ENCODE measurements around the gene PTPRR. TPM values are rescaled to one million over a fixed set of nuclear protein-coding genes. Genes with fewer than 3 reads are reported as not detected.

The PTPRR gene
- total RNA-seq, 1 experiment from 2014 or later: 0.46 TPM

DNA sequence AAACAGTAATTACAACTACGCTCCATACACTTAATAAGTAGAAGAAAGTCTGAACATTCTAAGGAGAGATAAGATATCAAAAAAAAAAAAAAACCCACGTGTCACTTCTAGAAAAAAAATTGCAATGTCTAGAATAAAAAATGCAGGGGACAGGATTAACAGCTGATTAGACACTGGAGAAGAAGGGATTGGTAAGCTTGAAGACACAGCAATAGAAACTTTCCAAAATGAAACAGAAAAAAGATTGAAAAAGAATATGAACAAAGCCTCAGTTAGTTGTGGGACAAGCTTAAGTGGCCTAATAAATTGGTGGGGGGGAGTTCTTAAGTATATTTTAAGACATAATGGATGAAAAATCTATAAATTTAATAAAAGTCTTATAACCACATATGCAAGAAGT lies 105.5 kb downstream of the PTPRR start (continued):
- TF ChIP-seq, protein P1, sequence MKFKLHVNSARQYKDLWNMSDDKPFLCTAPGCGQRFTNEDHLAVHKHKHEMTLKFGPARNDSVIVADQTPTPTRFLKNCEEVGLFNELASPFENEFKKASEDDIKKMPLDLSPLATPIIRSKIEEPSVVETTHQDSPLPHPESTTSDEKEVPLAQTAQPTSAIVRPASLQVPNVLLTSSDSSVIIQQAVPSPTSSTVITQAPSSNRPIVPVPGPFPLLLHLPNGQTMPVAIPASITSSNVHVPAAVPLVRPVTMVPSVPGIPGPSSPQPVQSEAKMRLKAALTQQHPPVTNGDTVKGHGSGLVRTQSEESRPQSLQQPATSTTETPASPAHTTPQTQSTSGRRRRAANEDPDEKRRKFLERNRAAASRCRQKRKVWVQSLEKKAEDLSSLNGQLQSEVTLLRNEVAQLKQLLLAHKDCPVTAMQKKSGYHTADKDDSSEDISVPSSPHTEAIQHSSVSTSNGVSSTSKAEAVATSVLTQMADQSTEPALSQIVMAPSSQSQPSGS (CRISPR knock-in tag; IDR thresholded peaks at IDR 0.05; ENCODE audit: borderline replicate concordance, low read depth): no peak
- TF ChIP-seq ELF4 (CRISPR knock-in tag; IDR thresholded peaks at IDR 0.05; ENCODE audit: low read depth): no peak
- TF ChIP-seq TEAD4 (CRISPR knock-in tag; IDR thresholded peaks at IDR 0.05): no peak

DNA sequence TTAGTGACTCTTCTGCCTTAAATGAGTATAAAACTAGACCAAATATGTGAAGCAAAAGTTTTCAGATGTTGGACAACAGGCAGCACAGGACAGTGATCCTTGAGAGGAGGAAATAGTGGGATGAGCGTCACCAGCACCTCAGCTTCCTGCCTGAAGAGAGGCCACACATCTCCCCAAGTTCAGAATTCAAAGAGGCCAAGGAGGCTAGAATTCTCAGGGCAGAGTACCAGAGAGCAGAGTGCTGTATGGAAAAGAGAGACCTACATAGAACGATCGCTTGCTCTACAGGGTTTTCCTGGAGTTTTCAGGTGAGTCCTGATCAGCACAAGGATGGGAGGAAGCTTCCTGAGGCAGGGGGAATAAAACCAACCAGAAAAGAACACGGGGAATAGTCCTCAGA lies 107.0 kb downstream of the PTPRR start:
- ATAC-seq: no peak
- Mint-ChIP-seq H3K4me1 (peaks cover 42% of the 10 kb centered on the region), H3K36me3 (peaks cover 8% of the 10 kb centered on the region), H3K27ac (no peak overlapping the region), H3K27me3 (ENCODE audit: low read depth) (no peaks in the 10 kb centered on the region; the same call in 1 of the 2 replicates), H3K4me3 (no peak overlapping the region), H3K9me3 (peaks cover 20% of the 10 kb centered on the region)
- no peak for DNase-seq (ENCODE audit: low spot score)
- POLR2A ChIA-PET: no interaction called here
- CTCF ChIA-PET: interaction anchor here (1.1 kb wide), 1 partner anchor 10 kb away, joined by 3 read pairs; no protein-coding TSS in a partner anchor
- TF ChIP-seq NR3C1 (CRISPR knock-in tag; conservative IDR thresholded peaks at IDR 0.05; ENCODE audit: low read depth): no peak
- TF ChIP-seq JUN (CRISPR knock-in tag; IDR thresholded peaks at IDR 0.05): no peak

DNA sequence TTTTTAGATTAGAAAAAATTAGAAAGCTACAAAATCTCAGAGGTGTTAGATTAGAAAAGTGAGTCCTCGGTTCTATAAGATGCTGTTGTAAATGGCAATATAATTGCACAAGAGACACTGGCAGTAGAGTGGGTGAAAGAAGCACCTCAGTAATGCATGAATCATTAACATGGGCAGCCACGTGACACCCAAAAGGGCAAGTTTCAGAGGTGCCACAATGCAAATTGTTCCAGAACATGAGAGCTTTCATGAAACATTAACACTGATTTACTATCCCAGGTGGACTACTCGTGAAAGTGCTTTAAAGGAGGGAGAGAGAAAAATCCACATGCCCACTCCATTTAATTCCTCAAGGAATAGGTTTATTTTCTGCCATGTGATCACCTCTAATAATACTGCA lies 108.4 kb downstream of the PTPRR start:
- Mint-ChIP-seq H3K4me1 (peaks cover 54% of the 10 kb centered on the region), H3K27me3 (ENCODE audit: low read depth) (no peaks in the 10 kb centered on the region; the same call in none of the 2 replicates), H3K36me3 (peaks cover 22% of the 10 kb centered on the region), H3K9me3 (peaks cover 34% of the 10 kb centered on the region), H3K27ac (no peak overlapping the region), H3K4me3 (no peak overlapping the region)
- ChIA-PET CTCF (no interaction called here), POLR2A (no interaction called here)
- DNase-seq (ENCODE audit: low spot score) (no peak), ATAC-seq (no peak)
- TF ChIP-seq ETV6 (CRISPR knock-in tag; IDR thresholded peaks at IDR 0.05) (no peak), ZNF232 (CRISPR knock-in tag; IDR thresholded peaks at IDR 0.05) (no peak), MYBL2 (CRISPR knock-in tag; IDR thresholded peaks at IDR 0.05) (no peak)
- TF ChIP-seq, protein P2, sequence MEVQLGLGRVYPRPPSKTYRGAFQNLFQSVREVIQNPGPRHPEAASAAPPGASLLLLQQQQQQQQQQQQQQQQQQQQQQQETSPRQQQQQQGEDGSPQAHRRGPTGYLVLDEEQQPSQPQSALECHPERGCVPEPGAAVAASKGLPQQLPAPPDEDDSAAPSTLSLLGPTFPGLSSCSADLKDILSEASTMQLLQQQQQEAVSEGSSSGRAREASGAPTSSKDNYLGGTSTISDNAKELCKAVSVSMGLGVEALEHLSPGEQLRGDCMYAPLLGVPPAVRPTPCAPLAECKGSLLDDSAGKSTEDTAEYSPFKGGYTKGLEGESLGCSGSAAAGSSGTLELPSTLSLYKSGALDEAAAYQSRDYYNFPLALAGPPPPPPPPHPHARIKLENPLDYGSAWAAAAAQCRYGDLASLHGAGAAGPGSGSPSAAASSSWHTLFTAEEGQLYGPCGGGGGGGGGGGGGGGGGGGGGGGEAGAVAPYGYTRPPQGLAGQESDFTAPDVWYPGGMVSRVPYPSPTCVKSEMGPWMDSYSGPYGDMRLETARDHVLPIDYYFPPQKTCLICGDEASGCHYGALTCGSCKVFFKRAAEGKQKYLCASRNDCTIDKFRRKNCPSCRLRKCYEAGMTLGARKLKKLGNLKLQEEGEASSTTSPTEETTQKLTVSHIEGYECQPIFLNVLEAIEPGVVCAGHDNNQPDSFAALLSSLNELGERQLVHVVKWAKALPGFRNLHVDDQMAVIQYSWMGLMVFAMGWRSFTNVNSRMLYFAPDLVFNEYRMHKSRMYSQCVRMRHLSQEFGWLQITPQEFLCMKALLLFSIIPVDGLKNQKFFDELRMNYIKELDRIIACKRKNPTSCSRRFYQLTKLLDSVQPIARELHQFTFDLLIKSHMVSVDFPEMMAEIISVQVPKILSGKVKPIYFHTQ (CRISPR knock-in tag; IDR thresholded peaks at IDR 0.05): no peak
- TF ChIP-seq, protein P3, sequence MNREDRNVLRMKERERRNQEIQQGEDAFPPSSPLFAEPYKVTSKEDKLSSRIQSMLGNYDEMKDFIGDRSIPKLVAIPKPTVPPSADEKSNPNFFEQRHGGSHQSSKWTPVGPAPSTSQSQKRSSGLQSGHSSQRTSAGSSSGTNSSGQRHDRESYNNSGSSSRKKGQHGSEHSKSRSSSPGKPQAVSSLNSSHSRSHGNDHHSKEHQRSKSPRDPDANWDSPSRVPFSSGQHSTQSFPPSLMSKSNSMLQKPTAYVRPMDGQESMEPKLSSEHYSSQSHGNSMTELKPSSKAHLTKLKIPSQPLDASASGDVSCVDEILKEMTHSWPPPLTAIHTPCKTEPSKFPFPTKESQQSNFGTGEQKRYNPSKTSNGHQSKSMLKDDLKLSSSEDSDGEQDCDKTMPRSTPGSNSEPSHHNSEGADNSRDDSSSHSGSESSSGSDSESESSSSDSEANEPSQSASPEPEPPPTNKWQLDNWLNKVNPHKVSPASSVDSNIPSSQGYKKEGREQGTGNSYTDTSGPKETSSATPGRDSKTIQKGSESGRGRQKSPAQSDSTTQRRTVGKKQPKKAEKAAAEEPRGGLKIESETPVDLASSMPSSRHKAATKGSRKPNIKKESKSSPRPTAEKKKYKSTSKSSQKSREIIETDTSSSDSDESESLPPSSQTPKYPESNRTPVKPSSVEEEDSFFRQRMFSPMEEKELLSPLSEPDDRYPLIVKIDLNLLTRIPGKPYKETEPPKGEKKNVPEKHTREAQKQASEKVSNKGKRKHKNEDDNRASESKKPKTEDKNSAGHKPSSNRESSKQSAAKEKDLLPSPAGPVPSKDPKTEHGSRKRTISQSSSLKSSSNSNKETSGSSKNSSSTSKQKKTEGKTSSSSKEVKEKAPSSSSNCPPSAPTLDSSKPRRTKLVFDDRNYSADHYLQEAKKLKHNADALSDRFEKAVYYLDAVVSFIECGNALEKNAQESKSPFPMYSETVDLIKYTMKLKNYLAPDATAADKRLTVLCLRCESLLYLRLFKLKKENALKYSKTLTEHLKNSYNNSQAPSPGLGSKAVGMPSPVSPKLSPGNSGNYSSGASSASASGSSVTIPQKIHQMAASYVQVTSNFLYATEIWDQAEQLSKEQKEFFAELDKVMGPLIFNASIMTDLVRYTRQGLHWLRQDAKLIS (CRISPR knock-in tag; IDR thresholded peaks at IDR 0.05; ENCODE audit: borderline replicate concordance): no peak

DNA sequence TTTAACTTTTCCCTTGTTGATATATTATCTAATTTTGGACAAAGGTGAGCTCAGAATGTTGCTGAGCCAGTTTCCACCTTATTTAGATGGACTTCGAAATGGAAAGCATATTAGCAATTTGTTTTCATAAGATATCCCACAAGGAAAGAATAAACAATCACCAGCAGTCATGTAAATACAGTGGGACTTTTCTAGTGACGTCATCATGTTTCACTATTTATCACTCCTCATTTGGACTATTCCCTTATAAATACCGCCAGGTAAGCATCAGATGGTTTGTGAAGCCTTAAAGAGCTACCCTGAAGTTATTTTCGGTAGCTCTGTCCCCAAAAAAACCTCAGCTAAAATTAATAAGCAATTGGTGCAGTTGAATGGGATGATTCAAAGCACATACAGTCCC lies 110.7 kb downstream of the PTPRR start:
- no peaks in the 10 kb centered on the region; the same call in none of the 2 replicates for H3K27me3 Mint-ChIP-seq (ENCODE audit: low read depth)
- H3K27ac Mint-ChIP-seq: no peak overlapping the region
- POLR2A ChIA-PET: no interaction called here
- DNase-seq (ENCODE audit: low spot score) (no peak), ATAC-seq (no peak)
- peaks cover 67% of the 10 kb centered on the region for H3K4me1 Mint-ChIP-seq
- CTCF ChIA-PET: no interaction called here
- no peak overlapping the region for H3K4me3 Mint-ChIP-seq
- peaks cover 40% of the 10 kb centered on the region for H3K9me3 Mint-ChIP-seq
- peaks cover 35% of the 10 kb centered on the region for H3K36me3 Mint-ChIP-seq
- TF ChIP-seq ESRRA (CRISPR knock-in tag; IDR thresholded peaks at IDR 0.05; ENCODE audit: borderline replicate concordance) (no peak), ZNF263 (CRISPR knock-in tag; IDR thresholded peaks at IDR 0.05; ENCODE audit: low read depth) (no peak)
- TF ChIP-seq, protein P4, sequence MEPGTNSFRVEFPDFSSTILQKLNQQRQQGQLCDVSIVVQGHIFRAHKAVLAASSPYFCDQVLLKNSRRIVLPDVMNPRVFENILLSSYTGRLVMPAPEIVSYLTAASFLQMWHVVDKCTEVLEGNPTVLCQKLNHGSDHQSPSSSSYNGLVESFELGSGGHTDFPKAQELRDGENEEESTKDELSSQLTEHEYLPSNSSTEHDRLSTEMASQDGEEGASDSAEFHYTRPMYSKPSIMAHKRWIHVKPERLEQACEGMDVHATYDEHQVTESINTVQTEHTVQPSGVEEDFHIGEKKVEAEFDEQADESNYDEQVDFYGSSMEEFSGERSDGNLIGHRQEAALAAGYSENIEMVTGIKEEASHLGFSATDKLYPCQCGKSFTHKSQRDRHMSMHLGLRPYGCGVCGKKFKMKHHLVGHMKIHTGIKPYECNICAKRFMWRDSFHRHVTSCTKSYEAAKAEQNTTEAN (CRISPR knock-in tag; IDR thresholded peaks at IDR 0.05): no peak
- TF ChIP-seq, protein P5, sequence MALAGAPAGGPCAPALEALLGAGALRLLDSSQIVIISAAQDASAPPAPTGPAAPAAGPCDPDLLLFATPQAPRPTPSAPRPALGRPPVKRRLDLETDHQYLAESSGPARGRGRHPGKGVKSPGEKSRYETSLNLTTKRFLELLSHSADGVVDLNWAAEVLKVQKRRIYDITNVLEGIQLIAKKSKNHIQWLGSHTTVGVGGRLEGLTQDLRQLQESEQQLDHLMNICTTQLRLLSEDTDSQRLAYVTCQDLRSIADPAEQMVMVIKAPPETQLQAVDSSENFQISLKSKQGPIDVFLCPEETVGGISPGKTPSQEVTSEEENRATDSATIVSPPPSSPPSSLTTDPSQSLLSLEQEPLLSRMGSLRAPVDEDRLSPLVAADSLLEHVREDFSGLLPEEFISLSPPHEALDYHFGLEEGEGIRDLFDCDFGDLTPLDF (CRISPR knock-in tag; IDR thresholded peaks at IDR 0.05): no peak
- TF ChIP-seq, protein P6, sequence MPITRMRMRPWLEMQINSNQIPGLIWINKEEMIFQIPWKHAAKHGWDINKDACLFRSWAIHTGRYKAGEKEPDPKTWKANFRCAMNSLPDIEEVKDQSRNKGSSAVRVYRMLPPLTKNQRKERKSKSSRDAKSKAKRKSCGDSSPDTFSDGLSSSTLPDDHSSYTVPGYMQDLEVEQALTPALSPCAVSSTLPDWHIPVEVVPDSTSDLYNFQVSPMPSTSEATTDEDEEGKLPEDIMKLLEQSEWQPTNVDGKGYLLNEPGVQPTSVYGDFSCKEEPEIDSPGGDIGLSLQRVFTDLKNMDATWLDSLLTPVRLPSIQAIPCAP (CRISPR knock-in tag; IDR thresholded peaks at IDR 0.05): no peak
- TF ChIP-seq, protein P7, sequence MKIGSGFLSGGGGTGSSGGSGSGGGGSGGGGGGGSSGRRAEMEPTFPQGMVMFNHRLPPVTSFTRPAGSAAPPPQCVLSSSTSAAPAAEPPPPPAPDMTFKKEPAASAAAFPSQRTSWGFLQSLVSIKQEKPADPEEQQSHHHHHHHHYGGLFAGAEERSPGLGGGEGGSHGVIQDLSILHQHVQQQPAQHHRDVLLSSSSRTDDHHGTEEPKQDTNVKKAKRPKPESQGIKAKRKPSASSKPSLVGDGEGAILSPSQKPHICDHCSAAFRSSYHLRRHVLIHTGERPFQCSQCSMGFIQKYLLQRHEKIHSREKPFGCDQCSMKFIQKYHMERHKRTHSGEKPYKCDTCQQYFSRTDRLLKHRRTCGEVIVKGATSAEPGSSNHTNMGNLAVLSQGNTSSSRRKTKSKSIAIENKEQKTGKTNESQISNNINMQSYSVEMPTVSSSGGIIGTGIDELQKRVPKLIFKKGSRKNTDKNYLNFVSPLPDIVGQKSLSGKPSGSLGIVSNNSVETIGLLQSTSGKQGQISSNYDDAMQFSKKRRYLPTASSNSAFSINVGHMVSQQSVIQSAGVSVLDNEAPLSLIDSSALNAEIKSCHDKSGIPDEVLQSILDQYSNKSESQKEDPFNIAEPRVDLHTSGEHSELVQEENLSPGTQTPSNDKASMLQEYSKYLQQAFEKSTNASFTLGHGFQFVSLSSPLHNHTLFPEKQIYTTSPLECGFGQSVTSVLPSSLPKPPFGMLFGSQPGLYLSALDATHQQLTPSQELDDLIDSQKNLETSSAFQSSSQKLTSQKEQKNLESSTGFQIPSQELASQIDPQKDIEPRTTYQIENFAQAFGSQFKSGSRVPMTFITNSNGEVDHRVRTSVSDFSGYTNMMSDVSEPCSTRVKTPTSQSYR (CRISPR knock-in tag; IDR thresholded peaks at IDR 0.05): no peak

Measured in WTC11 (cell line).